GM21526 (cell line): ENCODE measurements around the gene SARNP.

ENCODE experiments used
- ATAC-seq: cut with Tn5 transposase; IDR thresholded peaks from one replicate; pipeline ENCODE4 v1.9.1; 2021; ENCODE audit warnings: moderate library complexity; ENCODE audit not compliant: unreplicated experiment, low FRiP score

SARNP gene

DNA sequence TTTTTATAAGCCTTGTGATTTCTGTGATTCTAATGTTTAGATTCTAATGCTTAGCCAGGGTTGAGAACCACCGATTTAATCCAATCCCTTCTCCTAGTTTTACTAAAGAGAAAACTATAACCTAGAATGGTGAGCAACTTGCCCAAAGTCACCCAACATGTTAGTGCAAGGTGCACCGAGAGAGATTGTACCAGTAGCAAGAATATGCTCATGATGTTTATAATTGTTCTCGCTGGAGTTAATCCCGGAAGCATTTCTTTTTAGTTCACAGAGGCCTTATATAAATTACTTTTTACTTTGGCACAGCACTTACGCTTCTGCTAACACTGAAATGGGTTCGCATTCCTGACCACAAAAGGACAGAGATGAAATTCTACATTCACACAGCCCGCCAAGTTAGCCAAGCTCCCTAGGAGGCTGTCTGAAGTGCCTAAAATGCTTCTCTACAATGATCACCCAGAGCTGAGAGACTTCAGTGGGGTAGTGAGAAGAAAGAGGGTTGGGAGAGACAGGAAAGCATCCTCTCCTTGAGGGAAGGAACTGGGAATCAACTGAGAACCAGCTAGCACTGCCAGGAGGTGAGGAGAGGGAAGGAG, 102.3 kb downstream of the SARNP start:
- ATAC-seq, result no peak

DNA sequence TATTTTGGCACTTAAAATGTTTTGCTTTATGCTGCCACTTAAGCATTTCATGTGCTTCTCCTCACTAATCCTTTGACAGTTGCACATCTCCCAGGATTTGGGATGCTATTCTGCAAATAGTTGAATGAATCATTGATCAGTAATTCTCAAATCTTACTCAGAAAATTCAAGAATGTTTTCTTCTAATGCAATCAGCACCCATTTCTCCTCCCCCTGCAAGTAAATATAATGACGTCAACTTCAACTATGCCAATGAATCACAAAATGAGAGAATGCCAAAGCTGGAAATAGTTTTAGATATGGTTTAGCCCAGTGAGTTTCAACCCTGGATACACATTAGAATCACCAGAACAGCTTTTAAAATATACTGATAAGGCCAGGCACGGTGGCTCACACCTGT, 103.8 kb downstream of the SARNP start:
- no peak for ATAC-seq

DNA sequence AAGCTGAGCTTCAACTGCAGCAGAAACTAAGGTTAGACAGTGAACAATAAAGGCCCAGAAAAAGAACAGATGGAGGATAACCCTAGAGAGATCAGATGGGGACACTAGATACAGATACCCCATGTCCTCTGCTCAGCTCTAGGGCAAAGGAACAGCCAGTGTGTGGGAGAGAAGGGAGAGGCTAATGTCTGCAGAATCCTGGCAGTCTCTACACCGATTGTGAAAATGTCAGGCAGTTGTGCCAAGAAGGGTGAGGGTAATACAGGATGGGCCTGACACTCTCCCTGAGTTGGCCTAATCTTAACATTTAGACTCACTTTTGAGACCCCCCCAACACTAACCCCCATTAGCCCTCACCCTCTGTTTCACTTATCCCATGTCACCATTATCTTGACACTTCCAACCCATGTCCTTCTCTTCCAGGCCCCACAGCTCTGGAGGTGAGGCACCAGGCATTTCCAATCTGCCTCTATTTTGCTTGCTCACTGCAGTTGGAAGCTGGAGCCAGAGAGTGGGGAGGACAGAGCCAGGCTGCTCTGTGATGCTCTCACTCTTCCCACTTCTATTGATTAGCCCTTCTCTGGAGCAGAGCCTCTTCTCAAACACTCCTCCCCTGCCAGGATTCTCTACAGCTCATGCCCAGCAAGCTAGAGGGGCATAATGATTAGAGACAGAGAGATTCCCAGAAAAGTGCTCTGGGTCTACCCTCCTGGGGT, 104.7 kb downstream of the SARNP start:
- ATAC-seq, result no peak

DNA sequence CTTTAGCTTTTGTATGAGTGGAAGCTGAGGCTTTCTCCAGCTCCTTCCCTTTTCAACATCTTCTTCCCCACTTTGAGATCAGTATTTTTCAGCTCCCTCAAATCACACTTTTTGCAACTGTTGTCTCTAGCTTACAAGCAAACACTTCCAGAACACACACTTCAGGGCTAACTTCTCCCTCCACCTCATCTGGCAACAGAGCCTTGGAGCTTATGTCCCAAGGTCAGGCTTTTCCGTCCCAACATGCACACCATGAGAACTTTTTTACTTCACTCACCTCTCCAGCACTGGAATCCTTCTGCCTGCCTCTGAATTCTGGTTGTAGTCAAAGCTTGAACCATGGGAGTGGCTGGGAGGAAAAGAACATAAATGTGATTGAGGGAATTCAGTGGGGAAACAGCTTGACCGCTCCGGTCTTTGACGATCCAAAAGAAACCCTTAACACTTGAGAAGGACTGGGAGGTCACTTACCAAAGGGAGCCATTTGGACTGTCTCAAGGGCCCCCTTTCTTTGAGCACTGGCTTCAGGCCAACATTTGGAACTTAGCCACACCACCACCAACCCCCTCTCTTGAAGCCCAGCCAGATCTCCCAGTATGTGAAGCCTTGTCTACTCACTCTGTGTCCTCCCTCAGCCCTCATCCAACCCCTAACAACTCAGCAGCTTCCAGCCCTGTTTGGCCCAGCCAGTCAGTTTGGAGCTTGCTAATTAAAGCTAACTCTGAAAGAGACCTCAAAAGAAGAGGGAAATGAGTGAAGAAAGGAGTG, 105.6 kb downstream of the SARNP start:
- ATAC-seq, result no peak

DNA sequence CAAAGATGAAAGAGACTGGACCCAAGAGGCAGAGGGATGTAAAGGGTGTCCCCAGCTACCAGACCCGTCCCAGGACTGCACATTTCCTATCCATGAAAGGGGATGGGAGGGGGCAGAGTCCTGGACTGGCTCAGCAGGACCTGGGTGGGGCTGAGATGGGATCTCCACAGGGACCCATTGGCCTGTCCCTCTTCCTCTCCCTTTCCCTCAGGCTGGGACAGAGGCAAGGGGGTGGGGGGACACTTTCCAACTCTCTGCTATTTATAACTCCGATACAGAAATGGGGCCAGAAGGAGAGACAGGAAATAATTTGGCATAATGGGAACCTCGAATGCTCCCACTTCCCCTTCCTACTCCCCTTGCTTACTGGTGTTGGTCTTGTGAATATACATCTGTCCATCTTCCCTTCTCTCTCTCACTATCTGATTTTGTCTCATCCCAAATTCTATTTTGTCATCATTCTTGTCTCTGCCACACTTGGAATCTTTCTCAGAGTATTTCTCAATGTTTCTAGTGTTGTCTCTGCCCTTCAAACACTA, 108.8 kb downstream of the SARNP start:
- ATAC-seq, result no peak

DNA sequence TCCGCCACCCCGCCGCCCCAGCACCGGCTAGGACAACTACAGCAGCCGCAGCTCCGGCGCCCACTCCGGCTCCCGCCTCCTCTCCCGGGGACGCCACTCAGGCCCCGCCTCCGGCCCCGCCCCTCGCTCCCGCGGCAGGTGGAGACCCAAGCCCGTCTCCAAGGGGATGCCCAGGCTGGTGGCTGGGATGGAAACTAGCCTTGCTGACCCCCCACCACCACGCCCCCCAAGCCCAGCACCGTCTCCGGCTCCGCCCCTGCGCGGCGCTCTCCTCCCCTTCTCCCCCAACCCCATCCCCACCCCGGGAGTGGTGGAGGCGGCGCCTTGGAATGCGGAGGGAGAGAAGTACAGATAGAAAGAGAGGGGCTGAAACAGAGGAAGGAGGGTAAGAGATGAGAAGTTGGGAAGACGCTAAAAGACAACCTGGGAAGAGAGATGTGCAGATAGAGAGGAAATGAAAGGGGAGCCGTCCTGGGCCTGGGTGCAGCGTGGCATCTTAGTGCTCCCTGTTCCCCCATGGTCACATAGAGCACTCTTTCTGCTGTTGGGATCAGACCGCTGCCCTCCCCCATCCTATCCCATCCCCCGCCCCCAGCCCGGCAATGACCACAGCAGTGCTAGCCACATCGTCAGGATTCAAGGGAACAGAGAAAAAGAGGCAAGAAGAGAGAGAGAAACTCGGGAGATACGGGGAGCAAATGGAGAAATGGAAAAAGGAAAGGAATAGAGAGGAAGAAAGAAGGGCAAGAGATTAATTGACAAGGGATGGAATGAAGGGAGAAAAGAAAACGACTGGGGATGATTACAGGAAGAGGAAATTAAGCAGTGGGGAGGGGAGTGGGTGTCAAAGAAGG, 109.5 kb downstream of the SARNP start, which contains the start of gene ITGA7:
ITGA7 (minus strand) TSS at position 64 of the 854 bp plus-strand sequence. CDS start 222 bp downstream, outside the sequence.
- ATAC-seq, result no peak
